ENCODE results near the gene TSPAN32.

TSPAN32 gene

DNA sequence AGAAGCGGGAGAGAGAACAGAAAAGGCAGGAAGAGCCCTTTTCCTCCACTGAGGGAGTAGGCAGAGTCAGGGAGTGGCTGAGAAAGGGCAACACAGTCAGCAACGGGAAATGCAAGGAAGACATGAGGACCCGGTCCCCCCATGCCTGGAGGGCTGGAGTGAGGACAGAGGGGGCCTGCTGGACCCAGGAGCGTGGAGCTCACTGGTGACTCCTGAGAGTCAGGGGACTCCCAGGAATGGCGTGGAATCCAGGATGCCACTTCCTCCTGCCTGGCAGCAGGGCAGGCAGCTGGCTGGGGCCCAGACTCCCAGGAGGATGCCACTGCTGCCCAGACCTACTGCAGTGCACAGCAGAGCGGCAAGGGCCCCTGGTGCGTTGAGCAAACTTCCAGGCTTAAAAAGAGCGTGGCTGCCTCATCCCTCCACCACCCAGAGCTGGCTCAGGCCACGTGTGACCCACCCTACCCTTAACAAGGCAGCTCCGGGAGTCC is 11.4 kb upstream of the TSPAN32 start:
- FAIRE-seq: no peak

DNA sequence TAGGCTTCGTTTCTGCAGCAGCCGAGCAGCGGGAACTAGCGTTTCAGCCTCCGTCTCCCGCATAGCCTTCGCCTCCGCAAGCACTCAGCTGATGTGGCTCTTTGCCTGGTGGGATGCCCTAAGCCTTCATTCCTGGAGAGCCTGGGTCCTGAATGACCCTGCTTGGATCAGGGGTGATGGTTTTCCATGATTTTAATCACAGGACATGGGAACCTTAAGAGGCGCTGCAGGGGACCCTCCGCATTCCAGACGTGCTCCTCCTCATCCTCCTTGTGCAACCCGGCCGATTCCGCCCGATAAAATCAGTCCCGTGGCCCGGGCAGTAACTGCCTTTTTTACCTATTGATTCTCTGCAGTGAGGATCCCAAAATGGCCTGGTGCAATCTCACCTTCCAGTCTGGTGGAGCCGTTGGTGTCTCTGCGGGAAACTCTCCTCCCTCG is 8.3 kb upstream of the TSPAN32 start:
- FAIRE-seq: no peak

DNA sequence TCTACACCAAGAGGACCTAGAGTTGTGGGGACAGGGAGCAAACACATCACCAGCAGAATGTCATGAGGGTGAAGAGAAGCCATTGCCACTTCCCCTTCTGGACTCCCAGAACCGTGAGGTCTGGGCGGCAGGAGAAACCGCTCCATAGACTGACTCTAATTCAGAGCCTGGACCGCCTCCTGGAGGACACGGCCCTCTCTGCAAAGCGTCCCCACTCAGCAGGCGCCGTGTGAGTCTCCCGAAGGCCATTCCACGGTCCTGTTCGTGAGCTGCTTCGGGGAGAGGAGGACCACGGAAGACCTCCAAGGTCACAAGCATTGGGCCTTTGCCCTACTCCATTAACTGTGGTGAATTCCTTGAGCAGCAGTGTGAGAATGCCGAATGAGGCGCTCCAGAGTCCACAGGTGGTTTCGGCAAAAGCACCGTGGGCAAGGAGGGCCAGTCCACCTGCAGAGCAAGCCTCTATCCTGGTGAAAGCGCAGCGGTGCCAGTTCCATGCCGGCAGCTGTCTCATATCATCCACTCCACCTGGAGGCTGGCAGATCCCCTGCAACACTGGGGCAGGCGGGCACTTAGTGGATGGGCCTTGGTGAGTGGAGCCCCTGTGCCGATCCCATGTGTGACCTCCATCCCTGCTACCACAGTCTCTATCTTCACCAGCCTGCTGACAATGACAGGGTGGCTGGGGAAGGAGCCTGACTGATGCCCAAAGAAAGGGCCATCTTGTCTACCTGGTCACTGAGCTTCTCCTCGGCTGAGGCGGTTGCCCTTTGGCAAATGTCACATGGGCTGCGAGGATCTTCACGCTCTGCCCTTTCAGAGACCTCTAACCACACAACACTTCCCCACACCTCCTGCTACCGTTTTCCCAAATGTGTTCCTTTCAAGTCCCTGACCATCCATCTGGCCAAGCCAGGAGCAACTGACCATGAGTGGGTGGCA is 7.6 kb upstream of the TSPAN32 start:
- no peak for FAIRE-seq

DNA sequence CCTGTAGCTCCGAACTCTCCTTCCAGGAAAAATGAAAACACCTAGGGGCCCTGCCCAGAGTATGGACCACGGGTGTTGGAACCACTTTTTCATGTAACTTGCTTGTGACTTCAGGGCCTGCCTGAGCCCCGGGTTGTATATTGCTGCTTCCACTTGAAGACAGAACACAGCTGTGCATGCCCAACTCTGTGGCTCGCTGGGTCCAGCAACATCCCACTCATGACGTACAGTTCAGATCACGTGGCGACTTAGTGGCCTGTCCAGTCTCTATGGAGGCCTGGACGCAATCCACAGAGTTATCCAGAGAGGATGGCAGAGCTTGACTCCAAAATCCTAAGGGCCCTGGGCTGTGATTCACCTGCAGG is 6.9 kb upstream of the TSPAN32 start:
- no peak for FAIRE-seq

DNA sequence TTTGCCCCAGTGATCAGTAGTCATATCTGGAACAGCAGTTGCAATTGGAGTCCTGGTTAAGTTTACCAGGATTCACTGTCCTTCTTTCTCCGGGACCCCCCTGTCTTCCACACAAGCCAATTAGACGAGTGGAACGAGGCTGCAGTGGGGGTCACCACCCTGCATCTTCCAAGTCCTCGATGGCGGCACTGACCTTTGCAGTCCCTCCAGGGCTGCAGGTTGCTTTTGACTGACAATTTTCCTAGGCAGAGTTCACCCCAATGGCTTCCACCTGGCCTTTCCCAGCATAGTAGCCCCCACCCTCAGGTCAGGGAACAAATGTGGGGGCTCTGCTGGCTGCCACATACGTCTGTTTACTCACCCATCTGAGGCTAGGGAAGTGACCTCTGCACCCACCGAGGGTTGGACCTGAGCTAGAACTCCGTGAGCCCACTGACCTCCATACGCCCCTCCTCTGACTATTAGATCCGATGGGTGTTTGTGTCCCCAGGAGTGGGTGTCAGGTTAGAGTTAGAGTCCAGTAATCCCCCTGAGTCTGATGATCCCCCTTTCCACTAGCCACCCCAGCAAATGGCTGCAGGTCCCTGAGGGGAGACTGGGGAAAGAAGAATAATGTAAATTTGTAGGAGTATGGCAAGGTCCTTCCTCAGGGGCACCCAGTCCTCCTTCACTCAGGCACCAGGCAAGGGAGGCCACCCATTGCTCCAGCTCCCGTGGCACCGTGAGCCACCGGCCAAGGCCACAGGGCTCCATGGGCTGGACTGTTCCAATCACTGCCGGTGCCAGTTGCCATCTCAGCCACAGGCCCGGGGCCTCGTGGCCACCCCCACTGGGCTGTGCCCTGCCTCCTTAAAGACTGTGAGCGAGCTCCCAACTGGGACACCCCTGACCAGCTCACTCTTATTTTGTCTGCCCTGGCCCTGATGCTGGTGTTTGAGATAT is 5.6 kb upstream of the TSPAN32 start:
- no peak for FAIRE-seq

DNA sequence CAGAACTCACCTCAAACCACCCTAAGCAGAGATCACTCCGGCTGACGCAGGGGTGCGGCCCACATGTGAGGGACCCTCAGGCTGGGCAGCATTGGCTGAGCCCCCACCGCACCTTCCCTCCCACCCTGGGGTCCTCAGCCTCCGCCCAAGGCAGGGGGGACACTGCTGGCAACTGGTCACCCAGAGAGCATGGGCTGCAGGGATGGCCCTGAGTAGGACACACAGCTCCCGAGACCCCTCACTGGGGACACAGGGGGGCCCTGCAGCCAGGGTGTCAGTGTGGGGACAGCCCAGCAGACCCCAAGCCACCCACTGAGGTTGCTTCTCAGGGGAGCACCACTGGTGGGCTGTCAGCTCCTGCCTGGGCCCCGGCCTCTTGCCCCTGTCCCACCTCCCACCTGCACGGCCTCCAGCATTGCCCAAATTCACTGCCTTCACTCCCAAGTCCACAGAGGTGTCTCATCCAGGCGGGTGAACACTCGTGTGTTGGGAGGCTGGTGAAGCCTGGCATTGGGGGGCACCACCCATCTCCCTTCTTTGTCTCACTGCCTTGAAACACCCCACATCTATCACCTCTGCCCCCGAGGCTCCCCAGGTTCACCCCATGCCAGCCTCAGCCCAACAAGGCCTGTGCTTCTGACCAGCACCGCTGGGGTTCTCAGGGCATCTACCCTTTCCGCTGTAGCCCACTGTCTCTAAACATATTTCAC is 4.7 kb upstream of the TSPAN32 start:
- FAIRE-seq: no peak

DNA sequence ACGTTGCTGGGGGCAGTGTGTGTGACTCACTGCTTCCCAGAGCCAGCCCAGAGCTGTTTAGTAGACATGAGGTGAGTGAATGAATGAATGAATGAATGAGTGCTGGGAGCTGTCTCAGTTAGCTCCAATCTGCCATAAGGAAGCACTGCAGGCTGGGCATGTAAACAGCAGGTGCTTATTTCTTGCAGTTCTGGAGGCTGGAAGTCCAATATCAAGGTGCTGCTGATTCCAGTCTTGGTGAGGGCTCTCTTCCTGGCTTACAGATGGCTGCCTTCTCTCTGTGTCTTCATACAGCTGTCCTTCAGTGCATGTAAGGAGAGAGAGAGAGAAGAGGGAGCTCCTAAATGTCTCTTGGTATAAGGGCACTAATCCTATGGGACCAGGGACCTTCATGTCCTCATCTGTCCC is 4.2 kb upstream of the TSPAN32 start:
- no peak for FAIRE-seq

DNA sequence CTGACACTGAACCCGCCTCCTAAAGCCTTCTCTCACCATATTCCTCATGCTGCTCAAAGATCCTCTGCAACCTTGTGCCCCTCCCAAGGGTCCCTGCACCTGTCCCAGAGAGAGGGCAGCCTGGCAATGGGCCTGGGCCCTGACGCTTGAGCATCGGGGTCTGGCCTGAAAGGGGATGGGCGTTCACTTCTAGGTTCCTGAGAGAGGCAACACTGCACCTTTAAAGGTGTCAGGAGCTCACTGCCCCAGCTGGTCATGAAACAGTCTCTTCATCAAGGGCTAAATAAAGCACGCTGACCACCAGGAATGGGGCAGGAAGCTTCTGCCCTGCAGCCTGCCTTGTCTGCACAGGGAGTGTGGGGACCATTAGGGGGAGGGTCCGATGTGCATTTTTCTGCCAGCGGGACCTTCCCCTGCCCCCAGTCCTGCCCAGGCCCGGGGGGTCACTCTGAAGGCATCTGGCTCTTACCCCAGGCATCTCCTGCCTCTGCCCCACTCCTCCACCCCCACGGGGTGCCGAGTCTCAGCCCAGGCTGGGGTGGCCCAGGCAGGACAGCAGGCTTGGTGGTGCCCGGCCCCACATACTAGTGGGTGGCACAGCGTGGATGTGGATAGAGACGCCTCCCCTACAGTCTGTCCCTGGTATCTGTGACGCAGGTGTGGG is 3.5 kb upstream of the TSPAN32 start:
- no peak for FAIRE-seq

DNA sequence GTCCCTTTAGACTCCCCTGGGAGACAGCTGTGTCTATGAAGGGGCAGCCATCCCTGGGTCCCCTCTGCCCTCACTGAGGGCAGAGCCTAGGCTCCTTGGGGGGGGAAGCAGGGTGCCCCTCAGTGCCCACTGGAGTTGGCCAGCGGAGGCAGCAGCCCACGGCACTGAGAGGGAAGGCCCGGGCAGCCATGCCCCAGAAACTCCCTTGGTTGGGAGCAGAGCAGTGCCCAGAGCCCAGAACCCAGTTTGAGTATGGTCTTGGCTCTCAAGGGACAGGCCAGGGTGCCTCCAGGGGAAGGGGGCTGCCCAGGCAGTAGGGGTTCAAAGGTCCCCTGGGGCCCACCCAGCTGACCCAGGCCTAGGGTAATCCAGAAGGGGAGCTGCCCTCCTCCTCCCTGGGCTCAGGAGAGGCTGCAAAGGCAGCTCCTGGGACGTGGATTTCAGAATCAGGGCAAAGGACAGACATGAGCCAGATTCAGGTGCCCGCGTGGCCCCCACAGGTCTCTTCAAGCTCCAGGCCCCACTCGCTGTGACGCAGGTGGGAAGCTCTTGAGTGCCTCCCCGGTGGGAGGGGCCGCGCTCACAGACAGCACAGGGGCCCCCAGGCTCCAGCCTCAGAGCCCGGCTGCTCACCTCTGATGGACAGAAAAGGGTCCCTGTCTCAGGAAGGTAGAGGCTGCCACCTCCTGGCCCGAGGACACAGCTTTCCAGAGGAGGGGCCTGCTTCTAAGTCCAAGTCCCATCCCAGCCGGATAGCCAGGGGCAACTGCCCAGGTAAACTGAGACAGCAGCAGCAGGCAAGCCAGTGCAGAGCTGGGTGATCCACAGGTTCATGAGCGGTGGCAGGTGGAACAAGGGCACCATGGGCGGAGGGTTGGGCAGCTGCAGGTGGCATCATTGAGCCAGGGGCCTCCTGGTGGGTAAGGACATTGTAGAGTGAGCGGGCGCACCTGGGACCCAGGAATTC is 2.7 kb upstream of the TSPAN32 start:
- no peak for FAIRE-seq

DNA sequence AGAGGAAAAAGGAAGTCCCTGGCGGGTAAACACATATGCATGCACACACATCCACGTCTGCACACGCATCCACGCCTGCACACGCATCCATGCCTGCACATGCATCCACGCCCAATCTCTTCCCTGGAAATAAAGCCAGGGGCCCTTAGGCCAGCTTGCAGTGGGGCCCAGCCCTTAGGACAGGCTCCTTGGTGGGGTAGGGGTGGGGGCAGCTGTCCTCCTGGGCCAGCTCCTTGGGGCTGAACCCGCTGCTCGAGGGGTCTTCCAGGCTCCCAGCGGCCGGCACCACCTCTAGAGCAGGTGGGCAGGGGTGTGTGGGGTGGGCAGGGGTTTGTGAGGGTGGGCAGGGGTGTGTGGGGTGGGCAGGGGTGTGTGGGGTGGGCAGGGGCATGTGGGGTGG is 2.0 kb upstream of the TSPAN32 start:
- no peak for FAIRE-seq

DNA sequence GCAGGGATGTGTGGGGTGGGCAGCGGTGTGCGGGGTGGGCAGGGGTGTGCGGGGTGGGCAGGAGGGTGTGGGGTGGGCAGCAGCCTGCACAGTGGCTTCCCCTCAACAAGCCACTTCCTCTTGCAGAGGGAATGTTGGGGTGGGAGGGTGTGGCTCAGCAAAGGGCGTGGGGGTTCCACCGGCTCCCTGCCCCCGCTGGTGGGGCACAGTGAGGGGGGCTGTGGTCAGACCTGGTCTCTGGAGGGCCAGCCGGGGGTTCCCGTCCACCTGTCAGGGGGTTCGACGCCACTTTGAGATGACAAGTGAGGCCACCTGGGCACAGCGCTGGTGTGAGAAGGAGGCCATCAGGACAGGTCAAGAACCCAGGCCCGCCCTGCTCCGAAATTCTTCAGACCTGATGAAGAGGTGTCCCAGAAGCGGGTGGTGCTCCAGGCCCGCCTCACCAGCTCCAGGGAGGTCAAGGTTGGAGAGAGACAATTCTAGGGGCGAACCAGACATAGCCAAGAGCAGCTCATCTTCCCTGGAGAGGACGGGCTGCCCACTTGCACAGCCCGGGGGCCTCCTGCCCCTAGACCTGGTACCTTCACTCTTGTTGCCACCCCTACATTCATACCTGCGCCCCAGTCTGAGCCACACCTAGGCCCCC is 1.4 kb upstream of the TSPAN32 start:
- FAIRE-seq: no peak

DNA sequence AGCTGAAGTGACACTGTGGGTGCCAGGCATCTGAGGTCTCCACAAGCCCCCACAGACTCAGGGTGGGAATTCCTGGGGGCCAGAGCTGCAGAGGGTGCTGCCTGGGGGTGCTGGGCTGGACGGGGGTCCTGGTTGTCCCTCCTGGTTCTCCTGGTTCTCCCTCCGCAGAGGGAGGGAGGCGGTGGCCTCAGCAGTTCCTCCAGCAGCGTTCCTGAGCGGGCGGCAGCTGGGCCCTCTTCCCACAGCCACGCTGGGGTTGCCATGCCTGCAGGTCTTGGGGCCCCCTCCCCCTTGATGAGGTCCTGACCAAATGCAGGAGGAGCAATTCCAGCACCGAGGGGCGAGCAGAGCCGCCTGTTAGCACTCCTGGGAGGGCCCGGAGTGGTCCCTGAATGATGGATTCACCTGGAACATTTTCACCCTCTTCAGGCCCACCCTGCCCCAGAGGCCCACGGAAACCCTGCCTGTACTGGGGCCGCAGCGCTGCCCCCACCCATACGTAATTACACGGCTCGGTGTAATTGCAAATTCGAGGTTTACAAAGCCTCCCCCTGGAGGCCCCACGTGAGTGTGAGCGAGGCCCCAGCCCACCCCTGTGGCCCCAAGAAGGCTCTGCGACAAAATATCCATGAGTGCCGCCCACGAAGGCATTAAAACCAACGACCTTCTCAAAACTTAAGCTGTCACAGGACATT is 730 bp upstream of the TSPAN32 start:
- FAIRE-seq: no peak

DNA sequence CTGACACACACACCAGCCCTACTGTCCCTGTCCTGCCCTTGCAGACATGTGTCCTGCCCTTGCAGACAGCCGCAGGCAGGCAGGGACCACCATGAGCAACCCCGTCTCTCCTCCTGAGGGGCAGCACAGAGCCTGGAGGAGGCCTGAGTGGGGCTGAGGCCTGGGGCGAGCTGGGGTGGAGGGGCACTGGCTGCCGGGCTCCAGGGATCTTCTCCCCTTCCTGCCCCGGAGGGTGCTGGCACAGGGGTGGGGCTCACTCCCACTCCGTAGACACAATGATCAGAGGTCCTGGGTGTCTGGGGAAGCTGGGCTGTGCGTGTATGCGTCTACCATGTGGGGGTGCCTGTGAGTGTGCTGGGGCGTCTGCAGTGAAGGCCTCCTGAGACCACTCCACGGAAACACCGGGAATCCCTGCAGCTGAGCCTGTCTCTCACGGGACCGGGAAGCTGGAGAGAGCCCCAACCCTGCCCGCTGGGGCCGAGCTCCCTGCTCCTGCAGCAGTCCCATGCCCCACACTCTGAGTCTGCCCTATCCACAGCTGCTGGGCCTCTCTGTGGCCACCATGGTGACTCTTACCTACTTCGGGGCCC is 588 bp downstream of the TSPAN32 start:
- FAIRE-seq: no peak

DNA sequence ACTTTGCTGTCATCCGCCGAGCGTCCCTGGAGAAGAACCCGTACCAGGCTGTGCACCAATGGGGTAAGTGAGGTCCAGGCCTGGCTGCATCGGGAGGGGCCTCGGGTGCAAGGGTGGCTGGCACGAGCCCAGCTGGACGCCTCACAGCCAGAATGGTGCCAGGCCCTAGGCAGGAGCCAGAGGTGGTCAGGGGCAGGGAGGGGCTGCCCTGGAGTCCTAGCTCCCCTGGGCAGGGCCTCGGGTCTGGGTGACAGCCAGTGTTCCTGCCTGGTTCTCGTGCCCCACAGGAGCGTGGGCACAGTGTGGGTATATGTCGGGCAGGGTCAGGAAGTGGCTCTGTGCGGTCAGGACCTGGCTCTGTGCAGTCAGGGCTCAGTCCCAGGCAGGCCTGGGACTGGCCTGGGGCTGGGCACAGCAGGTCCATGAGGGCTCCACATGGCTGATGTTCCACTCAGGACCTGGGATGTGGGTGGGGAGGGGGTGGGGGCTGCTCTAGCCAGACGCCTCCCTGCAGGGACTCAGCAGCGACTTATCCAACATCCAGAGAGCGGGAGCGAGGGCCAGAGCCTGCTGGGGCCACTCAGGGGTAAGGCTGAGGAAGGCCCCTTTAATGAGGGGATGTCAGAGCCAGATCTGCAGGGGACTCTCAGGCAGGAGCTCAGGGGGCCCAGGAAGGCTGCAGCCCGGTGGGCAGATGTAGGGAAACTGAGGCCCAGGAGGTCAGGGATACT is 1.2 kb downstream of the TSPAN32 start:
- no peak for FAIRE-seq

DNA sequence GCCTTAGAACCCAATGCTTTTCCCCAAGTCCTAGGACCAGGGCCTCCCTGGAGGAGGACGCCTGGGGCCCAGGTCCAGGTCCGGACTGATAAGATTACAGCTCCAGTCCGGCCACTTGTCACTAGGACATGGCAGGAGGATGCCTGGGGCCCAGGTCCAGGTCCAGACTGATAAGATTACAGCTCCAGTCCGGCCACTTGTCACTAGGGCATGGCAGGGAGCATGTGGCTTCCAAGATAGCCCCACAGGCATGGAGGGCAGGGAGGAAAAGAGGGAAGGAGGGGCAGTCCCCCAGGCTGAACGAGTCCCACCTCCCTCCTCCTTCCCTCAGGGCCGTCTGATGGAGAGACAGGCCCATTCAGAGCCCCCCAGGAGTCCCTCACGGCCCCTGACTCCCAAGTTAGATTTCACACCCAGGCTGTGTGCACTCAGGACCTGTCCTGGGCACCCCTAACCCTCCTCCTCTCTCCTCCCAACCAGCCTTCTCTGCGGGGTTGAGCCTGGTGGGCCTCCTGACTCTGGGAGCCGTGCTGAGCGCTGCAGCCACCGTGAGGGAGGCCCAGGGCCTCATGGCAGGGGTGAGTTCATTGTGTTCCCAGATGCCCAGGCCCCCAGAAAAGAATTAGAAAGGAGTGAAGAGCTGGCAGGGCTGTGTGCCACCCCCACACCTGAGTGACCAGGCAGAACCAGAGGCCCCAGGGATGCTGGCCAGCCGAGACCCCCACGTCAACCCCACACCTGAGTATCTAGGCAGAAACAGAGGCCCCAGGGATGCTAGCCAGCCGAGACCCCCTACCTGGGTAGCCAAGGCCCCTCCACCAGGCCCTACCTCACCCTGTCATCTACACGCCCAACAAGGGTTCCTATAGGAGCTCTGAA is 2.1 kb downstream of the TSPAN32 start:
- no peak for FAIRE-seq

DNA sequence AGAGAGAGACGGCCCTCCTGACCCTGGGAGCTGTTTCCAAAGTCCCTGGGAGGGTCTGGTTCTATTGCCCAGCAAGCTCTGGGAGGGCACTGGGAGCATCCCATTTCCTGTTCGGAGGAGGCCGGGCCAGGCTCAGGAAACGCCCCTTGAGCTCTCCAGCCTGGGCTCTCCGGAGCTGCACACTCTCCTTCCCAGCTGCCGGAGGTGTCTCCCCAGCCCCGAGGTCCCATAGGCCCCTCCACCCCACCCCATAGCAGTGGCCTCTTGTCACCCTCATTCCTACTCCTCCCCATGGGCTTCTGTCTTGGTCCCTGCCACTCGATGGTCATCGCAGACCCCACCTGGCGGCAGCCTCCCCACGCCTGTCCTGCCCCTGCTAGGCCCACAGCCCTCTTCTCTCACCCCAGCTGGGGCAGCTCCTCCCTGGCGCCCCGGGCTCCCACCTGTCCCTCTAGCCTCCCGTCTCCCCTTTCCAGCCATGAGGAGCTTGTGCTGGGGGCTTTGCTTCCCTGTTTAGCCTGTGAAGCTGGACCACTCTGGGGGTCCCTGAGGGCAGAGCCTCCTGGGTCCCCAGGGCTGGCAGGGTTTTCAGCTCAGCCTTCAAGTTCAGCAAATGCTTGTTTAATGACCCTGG is 2.8 kb downstream of the TSPAN32 start:
- FAIRE-seq: no peak

DNA sequence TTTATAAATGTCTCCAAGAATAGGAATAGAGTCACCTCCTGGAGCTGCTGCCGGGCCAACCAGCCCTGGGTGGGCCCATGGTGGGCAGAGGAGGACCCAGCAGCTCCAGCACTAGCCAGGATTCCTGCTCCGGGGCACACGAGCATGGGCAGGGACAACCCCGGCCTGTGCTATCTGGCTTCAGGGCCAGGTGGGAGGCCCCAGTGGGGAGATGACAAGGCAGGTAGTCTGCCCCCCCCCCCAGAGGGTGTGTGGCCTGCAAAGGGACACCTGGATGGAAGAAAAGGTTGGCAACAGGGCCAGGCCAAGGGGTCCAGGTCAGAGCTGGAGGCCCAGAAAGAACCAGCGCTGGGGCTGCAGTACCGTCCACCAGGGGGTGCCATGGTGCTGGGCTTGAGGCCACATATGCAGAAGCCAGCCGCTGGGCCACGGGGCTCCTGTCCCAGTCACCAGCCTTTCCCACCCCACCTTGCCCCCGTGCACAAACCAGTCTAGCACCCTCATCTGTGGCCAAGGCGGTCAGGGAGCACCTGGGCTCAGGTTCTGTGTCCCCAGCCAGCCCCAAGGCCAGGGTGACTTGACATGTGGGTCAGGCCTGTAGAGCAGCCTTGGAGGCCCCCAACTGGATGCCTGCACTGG is 3.4 kb downstream of the TSPAN32 start:
- FAIRE-seq: no peak
